H1 (cell line): ENCODE data around the gene ISL2. TPM values are rescaled to one million over a fixed set of nuclear protein-coding genes. Genes with fewer than 3 reads are reported as not detected.

Source experiments
- CHD1 ChIP-seq: IDR thresholded peaks from 2 replicates; pipeline ENCODE4 v1.6.1; 2012; ENCODE audit warnings: low read depth, low read length, improper control_type of control experiment
- GTF2F1 ChIP-seq: IDR thresholded peaks from 2 replicates; pipeline ENCODE4 v1.6.1; 2012; ENCODE audit warnings: low read depth, low read length, improper control_type of control experiment, borderline replicate concordance
- MAX ChIP-seq: IDR thresholded peaks from 2 replicates; pipeline ENCODE4 v1.6.1; 2012; ENCODE audit warnings: inconsistent platforms
- NANOG ChIP-seq: IDR thresholded peaks from 2 replicates; pipeline ENCODE4 v1.6.1; 2011; ENCODE audit warnings: low read length, low read depth, mild to moderate bottlenecking, inconsistent platforms; ENCODE audit not compliant: insufficient read depth, poor library complexity, severe bottlenecking
- SP4 ChIP-seq: IDR thresholded peaks from 2 replicates; pipeline ENCODE4 v1.6.1; 2012; ENCODE audit warnings: low read length, inconsistent platforms
- SUZ12 ChIP-seq: fragments of 200-600 bp; sonication (generic); IDR thresholded peaks from 2 replicates; pipeline ENCODE4 v1.6.1; 2012; ENCODE audit warnings: mild to moderate bottlenecking, inconsistent platforms, low read length, moderate library complexity, mixed read lengths
- polyA plus RNA-seq, 7 experiments: library from polyadenylated mRNA; depleted of rRNA in 3 of 7; stranded (reverse) in 5 of 7; unstranded in 2 of 7; fragments of >200 nt in 5 of 7; fragments of 200-250 nt in 2 of 7; gene quantifications; 1 replicate in 5 of 7; 2 replicates in 1 of 7; 4 replicates in 1 of 7; pipeline versions ENCODE4 v1.2.1 to v1.2.3, GENCODE V29; 2011 to 2013; ENCODE audit warnings: missing spikeins in 2 of 7, mixed read lengths in 2 of 7
- total RNA-seq: library from RNA; stranded (reverse); fragmentation: NEBNext Ultra II Directional; extraction: Animal tissue kit (Norgen Biotek cat#: 25700); gene quantifications from 2 replicates; pipeline ENCODE4 v1.2.1, GENCODE V29; 2021
- TF ChIP-seq, protein P1 (sequence below): fragments of 300-600 bp; sonication (generic); IDR thresholded peaks from 2 replicates; pipeline ENCODE4 v1.7.1; 2012; ENCODE audit warnings: low read length, moderate library complexity, mild to moderate bottlenecking, inconsistent platforms; ENCODE audit not compliant: insufficient replicate concordance

ISL2 gene
- total and polyA plus RNA-seq, 2 of the 8 experiments (the other 6 are each of a cell fraction or from before 2014, with no cell fraction given), result 0.32 to 0.99 TPM

- TF ChIP-seq, protein P1, sequence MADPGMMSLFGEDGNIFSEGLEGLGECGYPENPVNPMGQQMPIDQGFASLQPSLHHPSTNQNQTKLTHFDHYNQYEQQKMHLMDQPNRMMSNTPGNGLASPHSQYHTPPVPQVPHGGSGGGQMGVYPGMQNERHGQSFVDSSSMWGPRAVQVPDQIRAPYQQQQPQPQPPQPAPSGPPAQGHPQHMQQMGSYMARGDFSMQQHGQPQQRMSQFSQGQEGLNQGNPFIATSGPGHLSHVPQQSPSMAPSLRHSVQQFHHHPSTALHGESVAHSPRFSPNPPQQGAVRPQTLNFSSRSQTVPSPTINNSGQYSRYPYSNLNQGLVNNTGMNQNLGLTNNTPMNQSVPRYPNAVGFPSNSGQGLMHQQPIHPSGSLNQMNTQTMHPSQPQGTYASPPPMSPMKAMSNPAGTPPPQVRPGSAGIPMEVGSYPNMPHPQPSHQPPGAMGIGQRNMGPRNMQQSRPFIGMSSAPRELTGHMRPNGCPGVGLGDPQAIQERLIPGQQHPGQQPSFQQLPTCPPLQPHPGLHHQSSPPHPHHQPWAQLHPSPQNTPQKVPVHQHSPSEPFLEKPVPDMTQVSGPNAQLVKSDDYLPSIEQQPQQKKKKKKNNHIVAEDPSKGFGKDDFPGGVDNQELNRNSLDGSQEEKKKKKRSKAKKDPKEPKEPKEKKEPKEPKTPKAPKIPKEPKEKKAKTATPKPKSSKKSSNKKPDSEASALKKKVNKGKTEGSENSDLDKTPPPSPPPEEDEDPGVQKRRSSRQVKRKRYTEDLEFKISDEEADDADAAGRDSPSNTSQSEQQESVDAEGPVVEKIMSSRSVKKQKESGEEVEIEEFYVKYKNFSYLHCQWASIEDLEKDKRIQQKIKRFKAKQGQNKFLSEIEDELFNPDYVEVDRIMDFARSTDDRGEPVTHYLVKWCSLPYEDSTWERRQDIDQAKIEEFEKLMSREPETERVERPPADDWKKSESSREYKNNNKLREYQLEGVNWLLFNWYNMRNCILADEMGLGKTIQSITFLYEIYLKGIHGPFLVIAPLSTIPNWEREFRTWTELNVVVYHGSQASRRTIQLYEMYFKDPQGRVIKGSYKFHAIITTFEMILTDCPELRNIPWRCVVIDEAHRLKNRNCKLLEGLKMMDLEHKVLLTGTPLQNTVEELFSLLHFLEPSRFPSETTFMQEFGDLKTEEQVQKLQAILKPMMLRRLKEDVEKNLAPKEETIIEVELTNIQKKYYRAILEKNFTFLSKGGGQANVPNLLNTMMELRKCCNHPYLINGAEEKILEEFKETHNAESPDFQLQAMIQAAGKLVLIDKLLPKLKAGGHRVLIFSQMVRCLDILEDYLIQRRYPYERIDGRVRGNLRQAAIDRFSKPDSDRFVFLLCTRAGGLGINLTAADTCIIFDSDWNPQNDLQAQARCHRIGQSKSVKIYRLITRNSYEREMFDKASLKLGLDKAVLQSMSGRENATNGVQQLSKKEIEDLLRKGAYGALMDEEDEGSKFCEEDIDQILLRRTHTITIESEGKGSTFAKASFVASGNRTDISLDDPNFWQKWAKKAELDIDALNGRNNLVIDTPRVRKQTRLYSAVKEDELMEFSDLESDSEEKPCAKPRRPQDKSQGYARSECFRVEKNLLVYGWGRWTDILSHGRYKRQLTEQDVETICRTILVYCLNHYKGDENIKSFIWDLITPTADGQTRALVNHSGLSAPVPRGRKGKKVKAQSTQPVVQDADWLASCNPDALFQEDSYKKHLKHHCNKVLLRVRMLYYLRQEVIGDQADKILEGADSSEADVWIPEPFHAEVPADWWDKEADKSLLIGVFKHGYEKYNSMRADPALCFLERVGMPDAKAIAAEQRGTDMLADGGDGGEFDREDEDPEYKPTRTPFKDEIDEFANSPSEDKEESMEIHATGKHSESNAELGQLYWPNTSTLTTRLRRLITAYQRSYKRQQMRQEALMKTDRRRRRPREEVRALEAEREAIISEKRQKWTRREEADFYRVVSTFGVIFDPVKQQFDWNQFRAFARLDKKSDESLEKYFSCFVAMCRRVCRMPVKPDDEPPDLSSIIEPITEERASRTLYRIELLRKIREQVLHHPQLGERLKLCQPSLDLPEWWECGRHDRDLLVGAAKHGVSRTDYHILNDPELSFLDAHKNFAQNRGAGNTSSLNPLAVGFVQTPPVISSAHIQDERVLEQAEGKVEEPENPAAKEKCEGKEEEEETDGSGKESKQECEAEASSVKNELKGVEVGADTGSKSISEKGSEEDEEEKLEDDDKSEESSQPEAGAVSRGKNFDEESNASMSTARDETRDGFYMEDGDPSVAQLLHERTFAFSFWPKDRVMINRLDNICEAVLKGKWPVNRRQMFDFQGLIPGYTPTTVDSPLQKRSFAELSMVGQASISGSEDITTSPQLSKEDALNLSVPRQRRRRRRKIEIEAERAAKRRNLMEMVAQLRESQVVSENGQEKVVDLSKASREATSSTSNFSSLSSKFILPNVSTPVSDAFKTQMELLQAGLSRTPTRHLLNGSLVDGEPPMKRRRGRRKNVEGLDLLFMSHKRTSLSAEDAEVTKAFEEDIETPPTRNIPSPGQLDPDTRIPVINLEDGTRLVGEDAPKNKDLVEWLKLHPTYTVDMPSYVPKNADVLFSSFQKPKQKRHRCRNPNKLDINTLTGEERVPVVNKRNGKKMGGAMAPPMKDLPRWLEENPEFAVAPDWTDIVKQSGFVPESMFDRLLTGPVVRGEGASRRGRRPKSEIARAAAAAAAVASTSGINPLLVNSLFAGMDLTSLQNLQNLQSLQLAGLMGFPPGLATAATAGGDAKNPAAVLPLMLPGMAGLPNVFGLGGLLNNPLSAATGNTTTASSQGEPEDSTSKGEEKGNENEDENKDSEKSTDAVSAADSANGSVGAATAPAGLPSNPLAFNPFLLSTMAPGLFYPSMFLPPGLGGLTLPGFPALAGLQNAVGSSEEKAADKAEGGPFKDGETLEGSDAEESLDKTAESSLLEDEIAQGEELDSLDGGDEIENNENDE, result no peak
- TF ChIP-seq GTF2F1, result no peak
- no peak for TF ChIP-seq SP4
- TF ChIP-seq CHD1, result no peak
- TF ChIP-seq NANOG, result no peak
- TF ChIP-seq SUZ12, result no peak
- no peak for TF ChIP-seq MAX
- TF ChIP-seq, all 59 proteins: peak for 0
These were observed 36.8 kb upstream of the ISL2 start (continued) for GRCh38 chr15:76299786-76300185.
